H1 (cell line): ENCODE data around the gene ARHGAP25. TPM values are rescaled to one million over a fixed set of nuclear protein-coding genes. Genes with fewer than 3 reads are reported as not detected.

Experiments
- CBX5 ChIP-seq: fragments of 300-800, 300-1000 bp; sonication (generic); IDR thresholded peaks from 2 replicates; pipeline ENCODE4 v1.7.1; 2016; ENCODE audit warnings: antibody characterized with exemption, low read length, low read depth
- JUND ChIP-seq: IDR thresholded peaks from 2 replicates; pipeline ENCODE4 v1.6.1; 2011; ENCODE audit warnings: mild to moderate bottlenecking, improper control_type of control experiment, low read length
- KDM1A ChIP-seq: fragments of 200-600, 300-600 bp; sonication (generic); IDR thresholded peaks from 2 replicates; pipeline ENCODE4 v1.7.1; 2016; ENCODE audit warnings: mild to moderate bottlenecking, low read length, borderline replicate concordance
- POLR2AphosphoS5 ChIP-seq: IDR thresholded peaks from 2 replicates; pipeline ENCODE4 v1.6.1; 2011; ENCODE audit warnings: low read depth, low read length
- POU5F1 ChIP-seq: IDR thresholded peaks from 2 replicates; pipeline ENCODE4 v1.6.1; 2011; ENCODE audit warnings: low read depth, mild to moderate bottlenecking, low read length, moderate library complexity
- polyA plus RNA-seq, 7 experiments: library from polyadenylated mRNA; depleted of rRNA in 3 of 7; stranded (reverse) in 5 of 7; unstranded in 2 of 7; fragments of >200 nt in 5 of 7; fragments of 200-250 nt in 2 of 7; gene quantifications; 1 replicate in 5 of 7; 2 replicates in 1 of 7; 4 replicates in 1 of 7; pipeline versions ENCODE4 v1.2.1 to v1.2.3, GENCODE V29; 2011 to 2013; ENCODE audit warnings: missing spikeins in 2 of 7, mixed read lengths in 2 of 7
- total RNA-seq: library from RNA; stranded (reverse); fragmentation: NEBNext Ultra II Directional; extraction: Animal tissue kit (Norgen Biotek cat#: 25700); gene quantifications from 2 replicates; pipeline ENCODE4 v1.2.1, GENCODE V29; 2021

The ARHGAP25 gene
- total and polyA plus RNA-seq, 2 of the 8 experiments (the other 6 are each of a cell fraction or from before 2014, with no cell fraction given): 1.00 to 1.2 TPM

GRCh38 chr2:68770271-68771111 is 35.9 kb downstream of the ARHGAP25 start (continued):
- TF ChIP-seq KDM1A (no peak), POLR2AphosphoS5 (no peak), POU5F1 (no peak), CBX5 (no peak), JUND (no peak)
